Transverse colon (tissue), 4 donors: Measurements from ENCODE around the gene CARMIL1.

Experiments
- CTCF ChIP-seq, 5 experiments: fragments of 200-600 bp in 3 of 5; fragments of 450-650 bp in 2 of 5; sonication (generic) in 3 of 5; IDR thresholded peaks; 1 replicate in 2 of 5; 2 replicates in 3 of 5; pipeline ENCODE4 v1.5.1; 2016 to 2017; ENCODE audit warnings: antibody characterized with exemption in 5 of 5, inconsistent platforms in 3 of 5, mild to moderate bottlenecking in 2 of 5, moderate library complexity in 1 of 5
- EP300 ChIP-seq: sonication (generic); formaldehyde crosslinking; IDR thresholded peaks from one replicate; pipeline ENCODE4 v1.6.1; 2017; ENCODE audit warnings: antibody characterized with exemption, low read depth
- POLR2A ChIP-seq: fragments of 450-650 bp; IDR thresholded peaks from one replicate; pipeline ENCODE4 v1.6.1; 2016; ENCODE audit warnings: antibody characterized with exemption, mild to moderate bottlenecking, moderate library complexity
- POLR2AphosphoS5 ChIP-seq, 3 donors: sonication (generic); formaldehyde crosslinking; IDR thresholded peaks; one replicate each; pipeline ENCODE4 v1.6.1; 2016; ENCODE audit warnings: antibody characterized with exemption in 3 of 3

- TF ChIP-seq POLR2AphosphoS5 (IDR thresholded peaks at IDR 0.05), result no peak
- TF ChIP-seq CTCF (IDR thresholded peaks at IDR 0.05), result no peak
- no peak for TF ChIP-seq POLR2A
- no peak for TF ChIP-seq EP300
These were observed 179.3 kb downstream of the CARMIL1 start for GRCh38 chr6:25458485-25458884.
